Omental fat pad (tissue), 4 donors: ENCODE results near the gene HOXA9. TPM values are rescaled to one million over a fixed set of nuclear protein-coding genes. Genes with fewer than 3 reads are reported as not detected.
A peak's percentile ranks its signal among the peaks of the same experiment; 100 is the strongest.

ENCODE experiments used
- ATAC-seq: fragments of 150-250 bp; one replicate; pipeline ENCODE4 v1.9.1; 2016; ENCODE audit warnings: mild to moderate bottlenecking, moderate library complexity; ENCODE audit not compliant: low FRiP score
- DNase-seq: peaks from one replicate; pipeline ENCODE4 v3.0.0-alpha.2; 2019; ENCODE audit warnings: low spot score
- total RNA-seq, 4 donors: library from RNA; depleted of rRNA; stranded (reverse); fragments of >200 nt; gene quantifications; one replicate each; pipeline ENCODE4 v1.1.0, GENCODE V29; 2016
- TF ChIP-seq, protein P1 (sequence below), 3 donors: fragments of 450-650 bp; IDR thresholded peaks; one replicate each; pipeline ENCODE4 v1.5.1; 2016 to 2017; ENCODE audit warnings: antibody characterized with exemption in 3 of 3, mild to moderate bottlenecking in 3 of 3, moderate library complexity in 2 of 3

The HOXA9 gene
- total RNA-seq, 4 donors from 2014 or later: 0.19 to 2.4 (median 1.0) TPM; not detected in 1

- peak; percentile 21 for DNase-seq
- ATAC-seq: no peak
- TF ChIP-seq, protein P1, sequence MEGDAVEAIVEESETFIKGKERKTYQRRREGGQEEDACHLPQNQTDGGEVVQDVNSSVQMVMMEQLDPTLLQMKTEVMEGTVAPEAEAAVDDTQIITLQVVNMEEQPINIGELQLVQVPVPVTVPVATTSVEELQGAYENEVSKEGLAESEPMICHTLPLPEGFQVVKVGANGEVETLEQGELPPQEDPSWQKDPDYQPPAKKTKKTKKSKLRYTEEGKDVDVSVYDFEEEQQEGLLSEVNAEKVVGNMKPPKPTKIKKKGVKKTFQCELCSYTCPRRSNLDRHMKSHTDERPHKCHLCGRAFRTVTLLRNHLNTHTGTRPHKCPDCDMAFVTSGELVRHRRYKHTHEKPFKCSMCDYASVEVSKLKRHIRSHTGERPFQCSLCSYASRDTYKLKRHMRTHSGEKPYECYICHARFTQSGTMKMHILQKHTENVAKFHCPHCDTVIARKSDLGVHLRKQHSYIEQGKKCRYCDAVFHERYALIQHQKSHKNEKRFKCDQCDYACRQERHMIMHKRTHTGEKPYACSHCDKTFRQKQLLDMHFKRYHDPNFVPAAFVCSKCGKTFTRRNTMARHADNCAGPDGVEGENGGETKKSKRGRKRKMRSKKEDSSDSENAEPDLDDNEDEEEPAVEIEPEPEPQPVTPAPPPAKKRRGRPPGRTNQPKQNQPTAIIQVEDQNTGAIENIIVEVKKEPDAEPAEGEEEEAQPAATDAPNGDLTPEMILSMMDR (IDR thresholded peaks at IDR 0.05): no peak
Observed at GRCh38 chr7:27139334-27140125, 25.8 kb downstream of the HOXA9 start.

DNA sequence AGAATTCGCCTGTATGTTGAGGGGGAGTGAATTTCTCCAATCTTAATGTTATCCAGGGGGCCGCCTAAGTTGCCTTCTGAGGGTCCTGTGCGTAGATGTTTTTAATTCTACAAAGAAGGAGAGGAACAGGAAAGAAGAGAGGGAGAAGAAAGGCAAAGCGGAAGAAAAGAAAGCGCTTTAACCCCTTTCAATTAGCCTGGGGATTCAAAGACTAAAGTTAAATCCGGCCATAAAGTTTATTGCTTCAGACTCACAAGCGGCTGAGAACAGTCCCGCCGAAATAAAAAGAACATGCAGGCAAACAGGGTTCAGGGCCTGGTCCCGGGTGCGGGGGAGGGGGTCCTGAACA is 26.4 kb downstream of the HOXA9 start:
- ATAC-seq (no peak), DNase-seq (no peak)
- TF ChIP-seq, protein P1 (IDR thresholded peaks at IDR 0.05): no peak

DNA sequence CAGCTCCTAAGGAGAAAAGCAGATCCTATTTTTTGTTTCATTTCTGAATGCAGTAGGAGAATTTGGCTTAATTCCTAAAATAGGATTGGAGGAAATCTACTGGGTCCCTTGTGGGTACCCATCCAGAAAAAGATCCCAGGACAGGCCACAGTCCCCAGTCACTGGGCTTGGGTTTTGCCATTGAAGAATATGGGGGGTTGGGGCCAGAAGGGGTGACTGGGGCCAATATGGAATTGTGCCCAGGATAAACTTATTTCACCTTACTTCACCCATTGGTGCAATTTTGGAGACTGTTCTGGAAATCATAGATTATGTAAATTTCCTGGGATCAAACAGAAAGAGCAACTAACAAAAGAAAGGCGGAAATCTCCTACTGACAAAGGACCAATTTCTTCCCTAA is 26.9 kb downstream of the HOXA9 start:
- TF ChIP-seq, protein P1 (IDR thresholded peaks at IDR 0.05): no peak
- DNase-seq (peak; percentile 16), ATAC-seq (no peak)

GRCh38 chr7:27137640-27138315 is 27.6 kb downstream of the HOXA9 start:
- ATAC-seq: no peak
- no peak for DNase-seq
- TF ChIP-seq, protein P1 (IDR thresholded peaks at IDR 0.05): no peak

- DNase-seq (peak; percentile 19), ATAC-seq (peak; percentile 40)
- TF ChIP-seq, protein P1 (IDR thresholded peaks at IDR 0.05): no peak
Observed at GRCh38 chr7:27134392-27134791, 30.9 kb downstream of the HOXA9 start.

DNA sequence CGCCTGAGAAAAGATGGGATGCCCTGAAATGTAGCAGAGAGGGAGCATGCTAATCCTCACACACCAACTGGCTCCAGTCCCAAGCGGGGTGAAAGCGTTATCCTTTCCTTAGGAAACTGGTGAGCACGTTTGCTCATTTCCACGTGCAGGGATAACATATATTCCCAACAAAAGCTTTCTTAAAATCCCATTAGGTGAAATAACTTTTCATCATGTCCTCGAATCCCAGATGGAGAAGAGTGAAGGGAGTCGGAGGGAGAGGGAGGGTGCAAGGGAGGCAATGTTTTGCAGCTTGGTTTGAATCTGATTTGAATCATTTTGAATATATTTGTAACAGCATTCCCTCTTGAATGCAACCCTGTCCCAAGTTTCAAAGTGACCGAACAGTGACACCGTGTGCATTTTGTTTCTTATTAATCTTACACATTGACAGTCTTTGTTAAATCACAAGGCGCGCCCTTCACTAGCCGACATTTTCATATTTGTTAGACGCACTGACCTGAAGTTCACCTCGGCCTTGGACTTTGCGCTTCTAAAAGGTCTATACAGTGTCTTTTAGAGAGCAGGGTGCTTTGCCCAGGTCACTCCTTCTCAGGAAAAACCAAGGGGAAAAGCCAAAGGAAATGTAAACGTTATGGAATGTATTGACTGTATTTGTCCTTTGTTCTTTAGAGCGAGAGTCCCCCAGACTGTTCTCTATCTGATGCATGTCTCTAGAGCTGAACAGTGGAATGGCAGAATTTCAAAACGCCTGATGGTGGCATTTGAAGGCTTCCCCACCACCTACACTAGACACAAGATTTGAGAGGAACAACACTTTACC is 31.7 kb downstream of the HOXA9 start:
- DNase-seq (peak; percentile 20), ATAC-seq (no peak)
- TF ChIP-seq, protein P1 (IDR thresholded peaks at IDR 0.05): no peak
